ENCODE measurements around the gene EPN3.

DNA sequence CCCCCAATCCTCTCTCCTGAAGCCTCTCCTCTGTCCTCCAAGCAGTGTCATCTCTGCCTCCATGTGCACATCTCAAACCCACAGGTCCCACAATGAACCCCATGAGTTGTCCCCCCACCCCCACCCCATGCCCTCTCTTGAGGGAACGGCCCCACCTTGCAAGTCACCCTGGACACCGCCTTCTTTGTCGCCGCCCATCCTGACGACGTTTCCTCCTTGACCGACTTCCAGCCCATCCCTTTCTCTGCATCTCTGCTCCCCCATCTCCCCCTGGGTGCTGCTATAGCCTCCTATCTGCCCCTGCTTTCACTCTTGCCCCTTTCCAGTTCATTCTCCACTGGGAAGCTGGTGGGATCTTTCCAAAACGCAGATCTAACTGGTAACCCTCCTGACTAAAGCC lies 12.8 kb downstream of the EPN3 start:
- TF ChIP-seq, protein P1, sequence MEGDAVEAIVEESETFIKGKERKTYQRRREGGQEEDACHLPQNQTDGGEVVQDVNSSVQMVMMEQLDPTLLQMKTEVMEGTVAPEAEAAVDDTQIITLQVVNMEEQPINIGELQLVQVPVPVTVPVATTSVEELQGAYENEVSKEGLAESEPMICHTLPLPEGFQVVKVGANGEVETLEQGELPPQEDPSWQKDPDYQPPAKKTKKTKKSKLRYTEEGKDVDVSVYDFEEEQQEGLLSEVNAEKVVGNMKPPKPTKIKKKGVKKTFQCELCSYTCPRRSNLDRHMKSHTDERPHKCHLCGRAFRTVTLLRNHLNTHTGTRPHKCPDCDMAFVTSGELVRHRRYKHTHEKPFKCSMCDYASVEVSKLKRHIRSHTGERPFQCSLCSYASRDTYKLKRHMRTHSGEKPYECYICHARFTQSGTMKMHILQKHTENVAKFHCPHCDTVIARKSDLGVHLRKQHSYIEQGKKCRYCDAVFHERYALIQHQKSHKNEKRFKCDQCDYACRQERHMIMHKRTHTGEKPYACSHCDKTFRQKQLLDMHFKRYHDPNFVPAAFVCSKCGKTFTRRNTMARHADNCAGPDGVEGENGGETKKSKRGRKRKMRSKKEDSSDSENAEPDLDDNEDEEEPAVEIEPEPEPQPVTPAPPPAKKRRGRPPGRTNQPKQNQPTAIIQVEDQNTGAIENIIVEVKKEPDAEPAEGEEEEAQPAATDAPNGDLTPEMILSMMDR (IDR thresholded peaks at IDR 0.05): no peak
- no peak for TF ChIP-seq POLR2A (IDR thresholded peaks at IDR 0.05)
